ENCODE results near the gene POR. TPM values are rescaled to one million over a fixed set of nuclear protein-coding genes. Genes with fewer than 3 reads are reported as not detected.
"Not testable (repeated sequence)": the region's sequence is repeated elsewhere in the genome, so short reads cannot be mapped to it uniquely, and the experiment has no call there.

POR gene
- total RNA-seq, 1 donor from 2014 or later = 236 TPM

DNA sequence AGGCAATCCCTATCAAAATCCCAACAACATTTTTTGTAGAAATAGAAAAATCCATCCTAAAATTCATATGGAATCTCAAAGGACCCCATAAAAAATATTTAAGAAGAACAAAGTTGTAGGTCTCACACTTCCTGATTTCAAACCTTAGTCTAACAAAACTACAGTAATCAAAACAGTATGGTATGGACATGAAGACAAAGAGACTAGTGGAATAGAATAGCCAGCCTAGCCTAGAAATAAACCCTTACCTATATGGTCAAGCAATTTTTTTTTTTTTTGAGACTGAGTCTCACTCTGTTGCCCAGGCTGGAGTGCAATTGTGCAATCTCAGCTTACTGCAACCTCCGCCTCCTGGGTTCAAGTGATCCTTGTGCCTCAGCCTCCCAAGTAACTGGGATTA is 83.1 kb downstream of the POR start:
- TF ChIP-seq, protein P1, sequence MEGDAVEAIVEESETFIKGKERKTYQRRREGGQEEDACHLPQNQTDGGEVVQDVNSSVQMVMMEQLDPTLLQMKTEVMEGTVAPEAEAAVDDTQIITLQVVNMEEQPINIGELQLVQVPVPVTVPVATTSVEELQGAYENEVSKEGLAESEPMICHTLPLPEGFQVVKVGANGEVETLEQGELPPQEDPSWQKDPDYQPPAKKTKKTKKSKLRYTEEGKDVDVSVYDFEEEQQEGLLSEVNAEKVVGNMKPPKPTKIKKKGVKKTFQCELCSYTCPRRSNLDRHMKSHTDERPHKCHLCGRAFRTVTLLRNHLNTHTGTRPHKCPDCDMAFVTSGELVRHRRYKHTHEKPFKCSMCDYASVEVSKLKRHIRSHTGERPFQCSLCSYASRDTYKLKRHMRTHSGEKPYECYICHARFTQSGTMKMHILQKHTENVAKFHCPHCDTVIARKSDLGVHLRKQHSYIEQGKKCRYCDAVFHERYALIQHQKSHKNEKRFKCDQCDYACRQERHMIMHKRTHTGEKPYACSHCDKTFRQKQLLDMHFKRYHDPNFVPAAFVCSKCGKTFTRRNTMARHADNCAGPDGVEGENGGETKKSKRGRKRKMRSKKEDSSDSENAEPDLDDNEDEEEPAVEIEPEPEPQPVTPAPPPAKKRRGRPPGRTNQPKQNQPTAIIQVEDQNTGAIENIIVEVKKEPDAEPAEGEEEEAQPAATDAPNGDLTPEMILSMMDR (IDR thresholded peaks at IDR 0.05) = no peak
- Histone ChIP-seq H3K4me1 (peaks cover 4 to 13% of the 10 kb centered on the region in 2 donors), H3K27ac (no peak overlapping the region), H3K27me3 (no peaks in the 10 kb centered on the region), H3K9me3 (no peaks in the 10 kb centered on the region), H3K36me3 (peaks cover 0 to 4% of the 10 kb centered on the region in 2 donors), H3K4me3 (no peak overlapping the region)
- intact Hi-C loops (cut with DNase I) = loop anchor here (10.0 kb wide), 1 partner anchor 317 kb away; no protein-coding TSS in a partner anchor
- no peak for DNase-seq (ENCODE audit: low spot score in 2 of 2)

DNA sequence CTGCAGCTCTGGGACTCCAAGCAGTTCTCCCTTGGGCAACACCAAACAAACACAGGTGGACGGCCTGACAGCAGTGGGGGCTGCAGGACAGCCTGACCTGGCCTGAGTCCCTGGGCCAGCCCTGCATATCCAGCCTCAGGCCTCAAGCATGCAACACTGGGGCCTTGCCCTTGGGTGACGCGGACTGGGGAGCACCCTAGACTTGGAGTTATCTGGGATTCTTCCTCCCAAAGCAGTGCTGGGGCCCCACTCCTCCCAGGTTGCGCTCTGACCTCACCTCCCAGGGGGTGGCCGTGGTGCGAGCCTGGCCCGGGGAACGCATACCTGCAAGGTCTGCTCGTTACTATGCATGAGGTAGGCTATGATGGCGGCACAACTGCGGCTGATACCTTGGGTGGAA is 85.6 kb downstream of the POR start:
- Histone ChIP-seq H3K4me3 (no peak overlapping the region), H3K27ac (no peak overlapping the region), H3K27me3 (no peaks in the 10 kb centered on the region), H3K9me3 (no peaks in the 10 kb centered on the region), H3K4me1 (no peaks in the 10 kb centered on the region), H3K36me3 (peaks cover 4 to 14% of the 10 kb centered on the region in 2 donors)
- intact Hi-C loops (cut with DNase I) = no loop called here
- no peak for DNase-seq (ENCODE audit: low spot score in 2 of 2)
- TF ChIP-seq, protein P1 (IDR thresholded peaks at IDR 0.05) = no peak

DNA sequence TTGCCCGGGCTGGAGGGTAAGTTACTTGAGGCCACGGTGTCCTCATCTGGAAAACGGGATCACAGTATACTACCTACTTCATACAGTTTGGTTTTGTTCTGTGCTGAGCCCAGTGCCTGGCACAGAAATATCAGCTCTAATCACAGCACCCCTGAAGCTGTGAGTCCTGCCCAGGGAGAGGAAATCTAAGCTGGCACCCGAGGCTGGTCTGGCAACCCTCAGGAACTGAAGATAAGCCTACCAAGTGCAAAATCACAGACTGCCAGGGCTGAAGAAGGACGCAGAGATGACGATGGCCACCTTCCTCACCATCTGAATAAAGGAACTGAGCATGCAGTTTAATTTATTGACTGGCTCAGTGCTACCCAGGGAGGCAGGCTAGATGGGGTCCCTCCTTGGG is 87.2 kb downstream of the POR start:
- H3K27me3 ChIP-seq = no peaks in the 10 kb centered on the region
- H3K4me1 ChIP-seq = no peaks in the 10 kb centered on the region

DNA sequence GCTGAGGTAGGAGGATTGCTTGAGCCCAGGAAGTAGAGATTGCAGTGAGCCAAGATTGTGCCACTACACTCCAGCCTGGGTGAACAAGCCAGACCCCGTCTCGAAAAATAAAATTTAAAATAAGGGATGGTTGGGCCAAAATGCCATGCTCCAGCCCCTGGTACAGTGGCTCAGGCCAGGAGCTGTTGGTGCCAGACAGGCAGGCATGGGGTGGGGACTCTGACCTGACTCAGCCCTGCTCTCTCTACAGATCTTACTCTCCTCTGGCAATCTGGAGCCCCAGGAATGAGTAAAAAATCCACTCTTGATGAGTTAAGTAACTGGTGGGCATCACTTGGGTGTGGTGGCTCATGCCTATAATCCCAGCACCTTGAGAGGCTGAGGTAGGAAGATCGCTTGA is 87.9 kb downstream of the POR start:
- no peak for DNase-seq (ENCODE audit: low spot score in 2 of 2)

More for the DNA sequence above, 87.2 kb downstream of the POR start:
- Histone ChIP-seq H3K9me3 (no peaks in the 10 kb centered on the region), H3K27ac (no peak overlapping the region), H3K4me3 (no peak overlapping the region), H3K36me3 (peaks cover 4 to 14% of the 10 kb centered on the region in 2 donors)
- TF ChIP-seq, protein P1 (IDR thresholded peaks at IDR 0.05) = no peak
- intact Hi-C loops (cut with DNase I) = no loop called here
- no peak for DNase-seq (ENCODE audit: low spot score in 2 of 2)

DNA sequence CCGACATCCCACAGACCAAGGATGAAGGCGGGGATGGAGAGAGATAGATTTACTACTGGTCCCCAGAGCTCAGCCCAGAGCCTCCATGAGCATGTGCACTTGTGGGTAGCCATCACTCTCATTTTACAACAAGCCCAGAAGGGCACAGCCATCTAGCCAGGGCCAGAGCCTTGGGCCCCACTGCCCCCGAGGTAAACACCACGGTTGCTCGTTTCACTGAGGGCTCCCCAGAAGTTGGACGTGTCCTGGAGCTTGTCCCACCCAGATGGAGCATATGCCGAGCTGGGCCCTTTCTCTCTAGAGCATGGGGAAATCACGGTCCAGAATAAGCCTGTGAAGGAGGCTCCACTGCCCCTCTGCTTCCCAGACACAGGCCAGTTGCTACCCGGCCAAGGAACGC is 88.4 kb downstream of the POR start:
- no peaks in the 10 kb centered on the region for H3K4me1 ChIP-seq
- H3K27ac ChIP-seq = no peak overlapping the region
- intact Hi-C loops (cut with DNase I) = no loop called here
- peaks cover 4 to 14% of the 10 kb centered on the region in 2 donors for H3K36me3 ChIP-seq
- TF ChIP-seq, protein P1 (IDR thresholded peaks at IDR 0.05) = no peak
- no peaks in the 10 kb centered on the region for H3K27me3 ChIP-seq
- H3K9me3 ChIP-seq = no peaks in the 10 kb centered on the region
- H3K4me3 ChIP-seq = no peak overlapping the region
- no peak for DNase-seq (ENCODE audit: low spot score in 2 of 2)

More for the DNA sequence above, 87.9 kb downstream of the POR start:
- no peak overlapping the region for H3K27ac ChIP-seq
- intact Hi-C loops (cut with DNase I) = no loop called here
- no peak overlapping the region for H3K4me3 ChIP-seq
- H3K9me3 ChIP-seq = no peaks in the 10 kb centered on the region
- H3K27me3 ChIP-seq = no peaks in the 10 kb centered on the region
- TF ChIP-seq, protein P1 (IDR thresholded peaks at IDR 0.05) = no peak
- no peaks in the 10 kb centered on the region for H3K4me1 ChIP-seq
- H3K36me3 ChIP-seq = peaks cover 4 to 14% of the 10 kb centered on the region in 2 donors

DNA sequence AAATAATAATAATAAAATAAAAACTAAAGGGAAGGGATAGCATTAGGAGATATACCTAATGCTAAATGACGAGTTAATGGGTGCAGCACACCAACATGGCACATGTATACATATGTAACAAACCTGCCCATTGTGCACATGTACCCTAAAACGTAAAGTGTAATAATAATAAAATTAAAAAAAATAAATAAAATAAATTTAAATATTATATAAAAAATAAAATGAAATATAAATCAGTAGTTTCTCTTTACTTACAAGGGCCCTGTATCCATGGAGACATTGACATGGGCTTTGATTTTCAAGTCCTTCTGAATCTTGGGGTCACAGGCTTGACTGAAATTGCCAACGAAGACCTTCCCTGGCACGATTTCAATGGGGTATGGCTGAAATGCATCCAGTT is 90.0 kb downstream of the POR start:
- H3K4me3 ChIP-seq, H3K27me3 ChIP-seq: not testable (repeated sequence)
- H3K36me3 ChIP-seq = peaks cover 4 to 14% of the 10 kb centered on the region in 2 donors

More for the DNA sequence above, 90.0 kb downstream of the POR start:
- H3K4me1 ChIP-seq; H3K27ac ChIP-seq; H3K9me3 ChIP-seq; DNase-seq (ENCODE audit: low spot score in 2 of 2); intact Hi-C loops (cut with DNase I): not testable (repeated sequence)
